HG02798 (cell line): ENCODE measurements around the gene TCN2.
"Not testable (repeated sequence)": the region's sequence is repeated elsewhere in the genome, so short reads cannot be mapped to it uniquely, and the experiment has no call there.

Source experiments
- ATAC-seq: cut with Tn5 transposase; IDR thresholded peaks from one replicate; pipeline ENCODE4 v1.9.1; 2021; ENCODE audit warnings: mild to moderate bottlenecking; ENCODE audit not compliant: unreplicated experiment, poor library complexity

TCN2 gene

GRCh38 chr22:30574997-30575671, 31.8 kb upstream of the TCN2 start:
- ATAC-seq, result no peak

- no peak for ATAC-seq
These were observed 31.1 kb upstream of the TCN2 start for GRCh38 chr22:30575859-30576258.

- no peak for ATAC-seq
These were observed 28.5 kb upstream of the TCN2 start for GRCh38 chr22:30578481-30578880.

GRCh38 chr22:30580896-30581295, 26.1 kb upstream of the TCN2 start:
- ATAC-seq, result no peak

DNA sequence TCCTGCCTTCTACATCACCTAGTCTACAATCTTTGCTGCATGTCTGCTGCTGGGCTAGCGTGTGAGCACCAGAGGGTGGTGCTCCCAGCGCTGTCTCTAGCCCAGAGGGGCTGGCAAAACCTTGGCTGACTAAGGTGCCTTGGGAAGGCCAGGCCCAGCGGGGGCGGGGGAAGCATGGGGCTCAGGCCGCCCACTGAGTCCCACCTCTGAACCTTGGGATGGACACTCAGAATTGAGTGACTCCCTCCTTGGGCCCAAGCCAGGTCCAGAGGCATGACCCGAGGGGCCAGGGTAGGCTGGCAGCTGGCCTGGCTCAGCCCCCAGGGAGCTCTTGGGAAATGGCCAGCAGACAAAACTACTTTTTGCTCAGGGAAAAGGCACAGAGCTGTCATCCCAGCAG, 24.9 kb upstream of the TCN2 start:
- ATAC-seq, result no peak

DNA sequence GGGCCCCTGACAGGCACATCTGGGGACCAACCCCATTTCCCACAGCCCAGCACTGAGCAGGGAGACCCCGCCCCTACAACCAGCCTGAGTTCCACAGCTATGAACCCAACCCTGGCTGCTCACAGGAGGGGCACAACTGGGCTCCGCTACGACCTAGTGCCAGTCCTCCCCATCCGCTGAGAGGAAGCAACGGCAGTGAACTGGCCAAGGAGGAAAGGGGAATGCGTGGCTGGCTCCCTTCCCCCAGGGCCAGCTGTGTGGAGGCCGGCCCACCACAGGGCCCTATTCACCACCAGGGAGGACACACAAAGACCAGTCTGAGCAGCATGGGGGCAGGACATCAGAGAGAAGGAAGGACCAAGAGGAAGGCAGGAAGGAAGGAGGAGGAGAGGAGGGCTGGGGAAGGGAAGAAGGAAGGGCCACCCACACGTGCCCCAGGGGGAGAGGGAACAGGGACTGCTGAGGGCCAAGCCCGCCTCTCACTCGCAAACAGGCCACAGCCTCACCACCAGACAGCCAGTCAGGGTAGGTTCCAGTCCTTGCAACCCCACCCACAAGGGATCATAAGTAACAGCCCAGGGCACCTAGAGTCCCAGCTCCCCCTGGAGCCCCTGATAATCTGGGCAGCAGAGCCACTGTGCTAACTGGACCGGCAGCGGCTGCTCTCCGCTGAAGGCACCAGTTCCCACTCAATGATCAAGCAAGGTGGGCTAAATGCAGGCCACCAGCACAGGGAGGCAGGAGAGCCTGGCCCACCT, 24.0 kb upstream of the TCN2 start:
- no peak for ATAC-seq

DNA sequence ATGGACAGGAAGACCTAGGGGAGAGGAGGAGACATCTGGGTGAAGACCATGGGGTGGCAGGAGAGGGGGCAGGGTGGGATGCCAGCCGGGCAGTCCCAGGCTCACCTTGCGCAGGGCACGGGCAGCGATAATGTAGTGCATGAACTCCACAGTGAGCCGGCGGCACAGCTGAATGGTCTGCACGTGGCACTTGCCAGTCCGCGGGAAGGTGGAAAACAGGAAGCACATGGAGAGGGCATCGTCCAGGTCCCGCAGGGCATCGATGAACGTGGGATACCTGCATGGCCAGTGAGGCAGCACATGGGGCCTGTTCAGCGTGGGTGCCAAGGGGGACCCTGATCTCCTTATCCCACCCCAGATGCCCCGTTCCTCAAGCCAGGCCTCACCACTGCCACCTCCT, 22.5 kb upstream of the TCN2 start:
- no peak for ATAC-seq

DNA sequence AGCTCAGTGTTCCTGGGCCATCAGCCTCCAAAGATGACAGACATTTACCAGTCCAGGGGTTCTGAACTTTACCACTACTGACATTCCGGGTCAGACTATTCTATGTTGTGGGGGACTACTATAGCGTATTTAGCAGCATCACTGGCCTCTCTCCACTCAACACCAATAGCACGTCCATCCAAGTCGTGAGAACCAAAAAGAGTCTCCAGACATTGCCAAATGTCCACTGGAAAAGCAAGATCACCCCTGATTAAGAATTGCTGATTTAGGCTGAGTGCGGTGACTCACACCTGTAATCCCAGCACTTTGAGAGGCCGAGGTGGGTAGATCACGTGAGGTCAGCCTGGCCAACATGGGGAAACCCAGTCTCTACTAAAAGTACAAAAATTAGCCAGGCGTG, 20.6 kb upstream of the TCN2 start:
- ATAC-seq, result no peak

DNA sequence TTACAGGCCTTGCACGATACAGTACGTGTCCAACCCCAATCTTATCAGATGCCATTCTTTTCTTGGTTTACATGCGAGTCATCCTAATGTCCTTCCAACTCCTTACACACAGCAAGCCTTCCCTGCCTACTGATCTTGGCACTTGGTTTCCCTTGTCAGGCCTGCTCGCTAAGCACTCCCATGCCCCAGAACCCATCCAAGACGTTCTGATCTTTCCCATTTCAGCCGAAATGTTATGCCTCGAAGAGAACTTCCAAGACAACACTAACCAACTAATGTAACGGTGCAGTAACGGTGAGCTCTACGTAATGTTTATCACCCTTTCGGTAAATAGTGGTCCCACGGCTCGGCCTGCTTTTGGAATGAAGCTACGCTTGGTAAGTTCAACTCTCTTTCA, 15.8 kb upstream of the TCN2 start:
- ATAC-seq, result no peak

DNA sequence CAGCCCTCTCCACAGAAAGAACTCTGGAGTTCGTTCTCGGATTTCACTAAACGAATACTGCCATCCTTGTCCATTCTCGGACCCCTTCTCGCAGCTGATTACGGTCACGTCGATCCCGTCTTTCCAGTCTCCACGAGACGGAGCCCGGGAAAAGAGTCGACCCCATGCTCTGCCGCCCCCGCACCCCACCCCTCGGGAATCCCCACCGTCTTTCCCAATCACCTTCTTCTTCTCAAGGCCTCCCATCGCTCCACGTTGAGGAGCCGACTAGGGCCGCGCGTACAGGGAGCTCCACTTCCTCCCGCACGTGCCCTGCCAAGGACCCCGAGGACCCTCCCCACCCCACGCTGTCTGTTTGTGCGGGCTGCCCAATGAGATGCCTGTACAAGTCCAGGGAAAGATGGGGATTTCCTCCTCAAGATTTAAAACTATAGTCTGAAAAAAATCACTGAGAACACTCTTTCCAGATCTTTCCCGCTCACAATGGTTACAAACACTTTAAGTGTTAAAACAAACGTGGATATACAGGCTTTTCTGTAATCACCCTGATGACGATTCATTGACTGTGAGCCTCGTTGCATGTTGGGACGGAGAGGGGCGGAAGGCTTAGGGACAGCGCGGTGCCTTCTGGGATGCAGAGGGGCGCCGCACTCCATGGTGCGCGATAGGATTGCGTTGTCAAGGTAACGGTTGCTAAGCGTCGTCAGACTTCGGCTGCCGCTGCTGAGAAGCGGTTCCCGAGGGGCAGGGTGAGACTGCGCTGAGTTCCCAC, 15.2 kb upstream of the TCN2 start, which contains the start of gene PES1:
TSS of gene PES1 (minus strand) at position 323 of the 772 bp plus-strand sequence. CDS start at position 246, 77 bp downstream.
- ATAC-seq, result peak; percentile 98

GRCh38 chr22:30592360-30592713, 14.6 kb upstream of the TCN2 start:
- ATAC-seq, result not testable (repeated sequence)

GRCh38 chr22:30596199-30596598, 10.8 kb upstream of the TCN2 start:
- no peak for ATAC-seq

GRCh38 chr22:30596886-30597285, 10.1 kb upstream of the TCN2 start:
- ATAC-seq, result no peak

GRCh38 chr22:30598986-30599385, 8.0 kb upstream of the TCN2 start:
- no peak for ATAC-seq

- no peak for ATAC-seq
These were observed 6.1 kb upstream of the TCN2 start for GRCh38 chr22:30600921-30601320.

GRCh38 chr22:30601464-30601863, 5.5 kb upstream of the TCN2 start:
- ATAC-seq, result no peak

GRCh38 chr22:30602049-30602448, 4.9 kb upstream of the TCN2 start:
- ATAC-seq, result no peak

- no peak for ATAC-seq
These were observed 3.2 kb upstream of the TCN2 start for GRCh38 chr22:30603801-30604200.

DNA sequence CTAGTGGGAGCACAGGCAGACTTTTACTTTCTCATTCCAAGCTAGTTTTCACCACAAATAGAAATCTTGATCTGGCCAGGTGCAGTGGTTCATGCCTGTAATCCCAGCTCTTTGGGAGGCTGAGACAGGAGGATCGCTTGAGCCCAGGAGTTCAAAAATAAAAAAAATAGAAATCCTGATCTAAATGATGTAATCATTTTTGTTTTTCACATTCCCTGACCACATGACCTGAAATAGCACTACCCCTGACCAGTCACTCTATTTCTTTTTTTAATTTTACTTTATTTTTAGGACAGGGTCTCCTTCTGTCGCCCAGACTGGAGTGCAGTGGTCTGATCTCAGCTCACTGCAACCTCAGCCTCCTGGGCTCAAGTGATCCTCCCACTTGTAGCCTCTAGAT, 2.3 kb upstream of the TCN2 start:
- ATAC-seq, result no peak

- no peak for ATAC-seq
These were observed 1.4 kb upstream of the TCN2 start for GRCh38 chr22:30605449-30606110.
